H1 (cell line): Measurements from ENCODE around the gene GCAT. TPM values are rescaled to one million over a fixed set of nuclear protein-coding genes. Genes with fewer than 3 reads are reported as not detected.

ENCODE experiments used
- HDAC6 ChIP-seq: IDR thresholded peaks from one replicate; pipeline ENCODE4 v1.7.1; 2012; ENCODE audit warnings: low read depth, mild to moderate bottlenecking, inconsistent platforms, low read length, moderate library complexity
- POLR2AphosphoS5 ChIP-seq: IDR thresholded peaks from 2 replicates; pipeline ENCODE4 v1.6.1; 2011; ENCODE audit warnings: low read depth, low read length
- POU5F1 ChIP-seq: IDR thresholded peaks from 2 replicates; pipeline ENCODE4 v1.6.1; 2011; ENCODE audit warnings: low read depth, mild to moderate bottlenecking, low read length, moderate library complexity
- polyA plus RNA-seq, 7 experiments: library from polyadenylated mRNA; depleted of rRNA in 3 of 7; stranded (reverse) in 5 of 7; unstranded in 2 of 7; fragments of >200 nt in 5 of 7; fragments of 200-250 nt in 2 of 7; gene quantifications; 1 replicate in 5 of 7; 2 replicates in 1 of 7; 4 replicates in 1 of 7; pipeline versions ENCODE4 v1.2.1 to v1.2.3, GENCODE V29; 2011 to 2013; ENCODE audit warnings: missing spikeins in 2 of 7, mixed read lengths in 2 of 7
- total RNA-seq: library from RNA; stranded (reverse); fragmentation: NEBNext Ultra II Directional; extraction: Animal tissue kit (Norgen Biotek cat#: 25700); gene quantifications from 2 replicates; pipeline ENCODE4 v1.2.1, GENCODE V29; 2021
- TF ChIP-seq, protein P1 (sequence below): fragments of 300-600 bp; sonication (generic); IDR thresholded peaks from 2 replicates; pipeline ENCODE4 v1.7.1; 2012; ENCODE audit warnings: low read length, moderate library complexity, mild to moderate bottlenecking, inconsistent platforms; ENCODE audit not compliant: insufficient replicate concordance

GCAT gene
- total and polyA plus RNA-seq, 2 of the 8 experiments (the other 6 are each of a cell fraction or from before 2014, with no cell fraction given) = 24.3 to 47.5 TPM

DNA sequence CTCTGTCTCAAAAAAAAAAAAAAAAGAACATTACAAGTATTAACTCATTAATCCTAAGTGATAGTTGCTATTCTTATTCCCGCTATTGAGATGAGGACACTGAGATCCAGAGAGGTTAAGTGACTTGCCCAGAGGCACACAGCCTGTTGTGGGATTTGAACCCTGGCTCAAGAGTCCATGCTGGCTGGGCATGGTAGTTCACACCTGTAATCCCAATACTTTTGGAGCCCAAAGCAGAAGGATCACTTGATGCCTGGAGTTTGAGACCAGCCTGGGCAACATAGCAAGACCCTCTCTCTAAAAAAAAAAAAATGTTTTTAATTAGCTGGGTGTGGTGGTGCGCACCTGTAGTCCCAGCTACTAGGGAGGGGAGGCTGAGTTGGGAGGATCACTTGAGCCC lies 4.1 kb downstream of the GCAT start (continued):
- TF ChIP-seq, protein P1, sequence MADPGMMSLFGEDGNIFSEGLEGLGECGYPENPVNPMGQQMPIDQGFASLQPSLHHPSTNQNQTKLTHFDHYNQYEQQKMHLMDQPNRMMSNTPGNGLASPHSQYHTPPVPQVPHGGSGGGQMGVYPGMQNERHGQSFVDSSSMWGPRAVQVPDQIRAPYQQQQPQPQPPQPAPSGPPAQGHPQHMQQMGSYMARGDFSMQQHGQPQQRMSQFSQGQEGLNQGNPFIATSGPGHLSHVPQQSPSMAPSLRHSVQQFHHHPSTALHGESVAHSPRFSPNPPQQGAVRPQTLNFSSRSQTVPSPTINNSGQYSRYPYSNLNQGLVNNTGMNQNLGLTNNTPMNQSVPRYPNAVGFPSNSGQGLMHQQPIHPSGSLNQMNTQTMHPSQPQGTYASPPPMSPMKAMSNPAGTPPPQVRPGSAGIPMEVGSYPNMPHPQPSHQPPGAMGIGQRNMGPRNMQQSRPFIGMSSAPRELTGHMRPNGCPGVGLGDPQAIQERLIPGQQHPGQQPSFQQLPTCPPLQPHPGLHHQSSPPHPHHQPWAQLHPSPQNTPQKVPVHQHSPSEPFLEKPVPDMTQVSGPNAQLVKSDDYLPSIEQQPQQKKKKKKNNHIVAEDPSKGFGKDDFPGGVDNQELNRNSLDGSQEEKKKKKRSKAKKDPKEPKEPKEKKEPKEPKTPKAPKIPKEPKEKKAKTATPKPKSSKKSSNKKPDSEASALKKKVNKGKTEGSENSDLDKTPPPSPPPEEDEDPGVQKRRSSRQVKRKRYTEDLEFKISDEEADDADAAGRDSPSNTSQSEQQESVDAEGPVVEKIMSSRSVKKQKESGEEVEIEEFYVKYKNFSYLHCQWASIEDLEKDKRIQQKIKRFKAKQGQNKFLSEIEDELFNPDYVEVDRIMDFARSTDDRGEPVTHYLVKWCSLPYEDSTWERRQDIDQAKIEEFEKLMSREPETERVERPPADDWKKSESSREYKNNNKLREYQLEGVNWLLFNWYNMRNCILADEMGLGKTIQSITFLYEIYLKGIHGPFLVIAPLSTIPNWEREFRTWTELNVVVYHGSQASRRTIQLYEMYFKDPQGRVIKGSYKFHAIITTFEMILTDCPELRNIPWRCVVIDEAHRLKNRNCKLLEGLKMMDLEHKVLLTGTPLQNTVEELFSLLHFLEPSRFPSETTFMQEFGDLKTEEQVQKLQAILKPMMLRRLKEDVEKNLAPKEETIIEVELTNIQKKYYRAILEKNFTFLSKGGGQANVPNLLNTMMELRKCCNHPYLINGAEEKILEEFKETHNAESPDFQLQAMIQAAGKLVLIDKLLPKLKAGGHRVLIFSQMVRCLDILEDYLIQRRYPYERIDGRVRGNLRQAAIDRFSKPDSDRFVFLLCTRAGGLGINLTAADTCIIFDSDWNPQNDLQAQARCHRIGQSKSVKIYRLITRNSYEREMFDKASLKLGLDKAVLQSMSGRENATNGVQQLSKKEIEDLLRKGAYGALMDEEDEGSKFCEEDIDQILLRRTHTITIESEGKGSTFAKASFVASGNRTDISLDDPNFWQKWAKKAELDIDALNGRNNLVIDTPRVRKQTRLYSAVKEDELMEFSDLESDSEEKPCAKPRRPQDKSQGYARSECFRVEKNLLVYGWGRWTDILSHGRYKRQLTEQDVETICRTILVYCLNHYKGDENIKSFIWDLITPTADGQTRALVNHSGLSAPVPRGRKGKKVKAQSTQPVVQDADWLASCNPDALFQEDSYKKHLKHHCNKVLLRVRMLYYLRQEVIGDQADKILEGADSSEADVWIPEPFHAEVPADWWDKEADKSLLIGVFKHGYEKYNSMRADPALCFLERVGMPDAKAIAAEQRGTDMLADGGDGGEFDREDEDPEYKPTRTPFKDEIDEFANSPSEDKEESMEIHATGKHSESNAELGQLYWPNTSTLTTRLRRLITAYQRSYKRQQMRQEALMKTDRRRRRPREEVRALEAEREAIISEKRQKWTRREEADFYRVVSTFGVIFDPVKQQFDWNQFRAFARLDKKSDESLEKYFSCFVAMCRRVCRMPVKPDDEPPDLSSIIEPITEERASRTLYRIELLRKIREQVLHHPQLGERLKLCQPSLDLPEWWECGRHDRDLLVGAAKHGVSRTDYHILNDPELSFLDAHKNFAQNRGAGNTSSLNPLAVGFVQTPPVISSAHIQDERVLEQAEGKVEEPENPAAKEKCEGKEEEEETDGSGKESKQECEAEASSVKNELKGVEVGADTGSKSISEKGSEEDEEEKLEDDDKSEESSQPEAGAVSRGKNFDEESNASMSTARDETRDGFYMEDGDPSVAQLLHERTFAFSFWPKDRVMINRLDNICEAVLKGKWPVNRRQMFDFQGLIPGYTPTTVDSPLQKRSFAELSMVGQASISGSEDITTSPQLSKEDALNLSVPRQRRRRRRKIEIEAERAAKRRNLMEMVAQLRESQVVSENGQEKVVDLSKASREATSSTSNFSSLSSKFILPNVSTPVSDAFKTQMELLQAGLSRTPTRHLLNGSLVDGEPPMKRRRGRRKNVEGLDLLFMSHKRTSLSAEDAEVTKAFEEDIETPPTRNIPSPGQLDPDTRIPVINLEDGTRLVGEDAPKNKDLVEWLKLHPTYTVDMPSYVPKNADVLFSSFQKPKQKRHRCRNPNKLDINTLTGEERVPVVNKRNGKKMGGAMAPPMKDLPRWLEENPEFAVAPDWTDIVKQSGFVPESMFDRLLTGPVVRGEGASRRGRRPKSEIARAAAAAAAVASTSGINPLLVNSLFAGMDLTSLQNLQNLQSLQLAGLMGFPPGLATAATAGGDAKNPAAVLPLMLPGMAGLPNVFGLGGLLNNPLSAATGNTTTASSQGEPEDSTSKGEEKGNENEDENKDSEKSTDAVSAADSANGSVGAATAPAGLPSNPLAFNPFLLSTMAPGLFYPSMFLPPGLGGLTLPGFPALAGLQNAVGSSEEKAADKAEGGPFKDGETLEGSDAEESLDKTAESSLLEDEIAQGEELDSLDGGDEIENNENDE = no peak
- TF ChIP-seq POLR2AphosphoS5 = 0 out of 2 replicates have a peak, but pooled peaks have one; percentile 31
- no peak for TF ChIP-seq POU5F1
- no peak for TF ChIP-seq HDAC6
